ENCODE measurements around the gene RBM42. TPM values are rescaled to one million over a fixed set of nuclear protein-coding genes. Genes with fewer than 3 reads are reported as not detected.

RBM42 gene
- total and polyA plus RNA-seq, 9 of the 15 experiments (the other 6 are each of a cell fraction or from before 2014, with no cell fraction given), result 5.7 to 149 (median 32.4) TPM

- TF ChIP-seq ZNF224 (CRISPR knock-in tag; IDR thresholded peaks at IDR 0.05) (no peak), KLF1 (tag; IDR thresholded peaks at IDR 0.05) (peak; percentile 56; the same call in 1 of the 2 replicates), ZNF280A (IDR thresholded peaks at IDR 0.05; ENCODE audit: low read depth, partially characterized antibody) (no peak), SNRNP70 (optimal IDR thresholded peaks at IDR 0.05; ENCODE audit: low read depth, low read length) (no peak), MITF (IDR thresholded peaks at IDR 0.05) (no peak), CEBPG (CRISPR knock-in tag; IDR thresholded peaks at IDR 0.05) (peak; percentile 32; the same call in 1 of the 2 replicates), CEBPG (tag; conservative IDR thresholded peaks at IDR 0.05 in 1 of 2, IDR thresholded peaks at IDR 0.05 in 1 of 2) (no peak), ESRRB (CRISPR knock-in tag; IDR thresholded peaks at IDR 0.05; ENCODE audit: borderline replicate concordance) (no peak), BRD9 (IDR thresholded peaks at IDR 0.05; ENCODE audit: low read depth, partially characterized antibody) (no peak), ZNF77 (CRISPR knock-in tag; IDR thresholded peaks at IDR 0.05) (no peak), NR2F6 (CRISPR knock-in tag; IDR thresholded peaks at IDR 0.05) (0 out of 2 replicates have a peak, but pooled peaks have one; percentile 23), TAF9B (IDR thresholded peaks at IDR 0.05; ENCODE audit: partially characterized antibody) (peak; percentile 68), RCOR1 (IDR thresholded peaks at IDR 0.05; ENCODE audit: borderline replicate concordance in 1 of 2, low read depth in 2 of 2, low read length in 2 of 2) (0 out of 4 replicates have a peak, but pooled peaks of 1 of the 2 experiments have one; percentile 44), CBX8 (IDR thresholded peaks at IDR 0.05; ENCODE audit: borderline replicate concordance, extremely low read depth, low read depth, low read length, poor library complexity, severe bottlenecking) (no peak), NFYB (IDR thresholded peaks at IDR 0.05; ENCODE audit: extremely low read depth, insufficient read length) (no peak), NFATC3 (IDR thresholded peaks at IDR 0.05) (no peak), USF1 (CRISPR knock-in tag; IDR thresholded peaks at IDR 0.05) (peak; percentile 34; the same call in 1 of the 2 replicates), MXI1 (IDR thresholded peaks at IDR 0.05; ENCODE audit: low read depth, low read length) (no peak), TEAD1 (CRISPR knock-in tag; IDR thresholded peaks at IDR 0.05) (peak in 1 of 2 experiments; percentile 75; a peak in 1 of 4 replicates), PPARD (CRISPR knock-in tag; IDR thresholded peaks at IDR 0.05) (no peak), POLR2G (IDR thresholded peaks at IDR 0.05; ENCODE audit: low read depth, low read length) (peak; percentile 96), ZNF436 (CRISPR knock-in tag; IDR thresholded peaks at IDR 0.05) (no peak), CREM (IDR thresholded peaks at IDR 0.05; ENCODE audit: low read depth) (peak; percentile 100), RAD21 (CRISPR knock-in tag; conservative IDR thresholded peaks at IDR 0.05 in 1 of 2, IDR thresholded peaks at IDR 0.05 in 1 of 2) (no peak; a peak in 1 of 4 replicates), ZNF717 (CRISPR knock-in tag; IDR thresholded peaks at IDR 0.05) (no peak)
Measured at GRCh38 chr19:35612559-35613321, 16.1 kb upstream of the RBM42 start, which contains the start of gene HAUS5 (continued).

Data from K562 (cell line).